Measurements from ENCODE around the gene LDAF1.

Gene LDAF1

GRCh38 chr16:21197112-21197511 is 38.6 kb downstream of the LDAF1 start:
- no peak for DNase-seq (ENCODE audit: low spot score)

GRCh38 chr16:21197621-21198020 is 39.1 kb downstream of the LDAF1 start:
- no peak for DNase-seq (ENCODE audit: low spot score)

GRCh38 chr16:21199607-21200218 is 41.2 kb downstream of the LDAF1 start:
- DNase-seq (ENCODE audit: low spot score) = no peak

DNA sequence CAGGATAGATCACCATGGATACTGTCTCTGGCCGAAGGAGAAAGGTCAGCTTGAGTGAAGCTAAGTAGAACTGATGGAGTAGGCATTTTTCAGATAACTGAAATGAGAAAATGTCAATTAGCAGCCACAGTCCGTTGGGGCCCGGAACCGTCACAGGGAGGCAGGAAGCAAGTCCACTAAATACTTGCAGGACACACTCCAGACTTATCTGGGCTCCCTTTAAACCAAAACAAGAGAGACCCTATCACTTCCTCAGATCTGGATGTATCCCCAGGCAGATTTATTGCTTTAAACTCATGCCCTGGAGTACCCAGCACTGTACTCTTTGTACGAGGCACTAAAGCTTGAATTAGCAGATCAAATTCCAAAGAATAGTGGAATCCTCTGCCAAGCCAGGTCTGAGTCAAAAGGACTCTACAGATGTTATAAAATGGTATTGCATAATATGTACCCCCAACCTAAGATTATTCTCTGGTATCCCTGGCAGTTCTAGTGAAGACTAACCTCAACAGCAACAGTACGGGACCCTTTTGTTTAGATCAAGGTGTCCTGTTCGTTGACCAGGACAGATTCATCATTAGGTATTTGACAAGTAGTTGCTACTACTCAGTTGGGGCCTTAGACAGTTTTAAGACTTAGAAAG is 44.8 kb downstream of the LDAF1 start:
- DNase-seq (ENCODE audit: low spot score) = no peak

- DNase-seq (ENCODE audit: low spot score) = no peak
These were observed 46.8 kb downstream of the LDAF1 start for GRCh38 chr16:21205303-21205702.

GRCh38 chr16:21206550-21206949 is 48.1 kb downstream of the LDAF1 start:
- no peak for DNase-seq (ENCODE audit: low spot score)

GRCh38 chr16:21208446-21209230 is 50.2 kb downstream of the LDAF1 start:
- DNase-seq (ENCODE audit: low spot score) = no peak

DNA sequence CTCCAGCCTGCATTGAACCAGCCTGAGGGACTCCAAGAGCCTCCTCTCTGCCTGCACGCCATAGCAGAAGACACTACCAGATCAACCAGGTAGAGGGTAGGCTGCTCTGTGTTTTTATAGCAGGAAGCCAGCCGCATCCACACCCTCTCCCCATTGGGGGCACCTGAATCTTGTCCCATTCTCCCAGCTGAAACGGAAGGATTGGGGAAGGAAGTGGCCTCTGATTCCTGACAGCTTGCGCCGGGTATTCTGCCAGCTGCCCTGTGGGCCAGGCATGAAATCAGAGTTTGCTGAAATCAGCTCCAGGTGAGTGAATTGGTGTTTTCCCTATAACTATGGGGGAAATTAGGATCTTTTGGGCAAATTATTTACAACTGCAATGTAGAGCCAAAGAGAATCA is 53.0 kb downstream of the LDAF1 start, which contains the start of gene ZP2:
Gene ZP2 (minus strand): TSS at position 89 of the 400 bp plus-strand sequence. CDS start 27 bp downstream, at position 62.
- DNase-seq (ENCODE audit: low spot score) = no peak

GRCh38 chr16:21214086-21214485 is 55.6 kb downstream of the LDAF1 start:
- DNase-seq (ENCODE audit: low spot score) = no peak

- DNase-seq (ENCODE audit: low spot score) = no peak
These were observed 58.6 kb downstream of the LDAF1 start for GRCh38 chr16:21217121-21217520.

GRCh38 chr16:21218153-21218552 is 59.7 kb downstream of the LDAF1 start:
- no peak for DNase-seq (ENCODE audit: low spot score)

DNA sequence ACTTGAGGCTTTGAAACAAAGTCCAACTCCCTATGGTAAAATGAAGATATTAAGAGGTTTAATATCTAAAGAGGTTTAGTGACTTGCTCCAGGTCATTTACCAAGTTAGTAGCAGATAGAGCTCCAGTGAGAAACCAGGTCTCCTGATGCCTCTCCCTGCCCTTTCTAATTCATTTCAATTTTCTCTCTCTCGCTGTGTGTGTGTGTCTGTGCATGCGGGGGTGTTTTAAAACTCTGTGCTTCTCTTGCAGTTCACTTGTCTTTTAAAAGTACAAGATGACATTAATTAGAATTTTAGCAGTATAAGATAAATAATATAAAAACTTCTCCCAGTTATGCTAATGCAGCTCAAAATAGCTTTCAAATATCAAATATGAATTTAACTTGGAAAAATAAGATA is 61.1 kb downstream of the LDAF1 start:
- DNase-seq (ENCODE audit: low spot score) = no peak

GRCh38 chr16:21222495-21223337 is 64.2 kb downstream of the LDAF1 start:
- no peak for DNase-seq (ENCODE audit: low spot score)

GRCh38 chr16:21223787-21224186 is 65.3 kb downstream of the LDAF1 start:
- DNase-seq (ENCODE audit: low spot score) = no peak

DNA sequence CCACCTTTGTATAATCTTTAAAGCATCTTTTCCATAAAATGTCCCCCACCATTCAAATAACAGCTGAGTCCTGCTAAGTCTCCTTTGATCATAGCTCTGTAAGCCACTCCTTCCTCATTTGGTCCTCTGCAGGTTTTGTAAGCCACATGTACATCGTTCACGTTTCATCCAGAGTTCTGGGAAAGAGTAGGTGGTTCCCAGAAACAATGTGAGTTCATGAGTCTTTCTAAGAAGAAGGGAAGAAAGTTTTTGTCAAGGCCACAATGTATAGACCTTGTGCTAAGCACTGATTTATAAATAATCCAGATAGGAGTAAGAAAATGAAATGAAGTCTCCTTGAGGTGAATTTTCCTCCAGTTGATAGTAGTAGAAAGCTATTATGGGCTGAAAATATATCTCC is 66.3 kb downstream of the LDAF1 start:
- no peak for DNase-seq (ENCODE audit: low spot score)

DNA sequence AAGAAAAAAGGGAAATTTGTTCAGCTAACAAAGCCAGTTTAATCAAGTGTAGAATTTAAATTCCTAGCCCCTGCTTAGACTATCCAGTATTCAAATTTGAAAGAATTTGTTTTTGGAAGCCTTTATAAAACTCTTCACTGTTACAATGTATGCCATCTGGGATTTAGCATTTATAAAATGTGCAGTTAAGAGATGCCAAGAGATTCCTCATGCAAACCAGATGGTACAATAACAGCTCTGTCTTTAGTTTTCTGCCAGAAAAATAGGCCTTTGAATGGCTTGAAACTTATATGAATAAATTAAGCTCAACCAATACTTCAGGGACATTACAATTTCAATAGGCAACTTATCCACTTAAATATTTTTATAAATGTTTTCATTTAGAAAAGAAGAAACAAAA is 68.3 kb downstream of the LDAF1 start:
- DNase-seq (ENCODE audit: low spot score) = no peak

DNA sequence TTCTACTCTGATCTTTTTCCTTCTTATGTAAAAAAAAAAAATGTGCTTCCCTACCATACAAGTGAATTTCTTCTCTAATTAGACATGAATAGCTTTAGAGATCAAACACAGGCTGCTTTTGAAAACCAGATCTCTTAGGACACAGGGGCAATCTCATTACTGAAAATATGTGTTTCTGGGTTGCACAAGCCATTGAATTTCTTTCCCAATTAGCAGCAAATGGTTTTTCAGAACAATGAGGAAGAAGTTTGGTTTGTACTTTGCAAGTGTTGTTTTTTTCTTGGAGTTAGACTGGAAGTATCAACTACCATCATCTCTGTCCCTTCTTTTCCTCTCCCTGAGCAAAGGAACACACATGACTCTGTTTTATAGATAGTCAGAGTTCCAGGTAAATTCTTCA is 69.4 kb downstream of the LDAF1 start:
- DNase-seq (ENCODE audit: low spot score) = no peak

DNA sequence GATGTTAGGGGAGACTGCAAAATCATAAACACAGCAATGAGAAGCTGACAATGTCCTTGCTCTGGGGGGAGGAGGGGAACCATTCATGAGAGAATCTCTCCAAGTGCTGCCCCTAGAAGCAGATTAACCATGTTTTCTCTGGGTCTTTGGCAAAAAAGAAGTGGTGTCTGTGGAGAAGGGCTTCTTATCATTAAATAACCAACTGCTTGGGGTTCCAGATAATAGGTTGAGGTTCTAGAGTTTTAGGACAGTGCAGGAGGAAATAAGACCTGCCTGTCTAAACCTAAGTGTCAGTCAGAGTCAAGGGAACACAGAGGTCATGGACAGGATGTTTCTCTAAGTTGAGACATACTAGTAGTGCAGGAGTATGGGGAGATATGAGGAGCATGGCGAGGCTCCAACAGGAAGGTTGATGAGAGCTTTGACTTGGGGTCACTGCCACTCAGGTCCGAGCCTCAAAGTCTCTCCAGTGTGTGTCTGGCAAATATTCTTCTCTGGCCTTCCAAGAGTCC is 69.9 kb downstream of the LDAF1 start:
- DNase-seq (ENCODE audit: low spot score) = no peak

Measured in hematopoietic multipotent progenitor cell treated with erythropoietin and hydrocortisone succinate and interleukin-3 and kit ligand, for 15 days (in vitro differentiated cells).